Epithelial cell of proximal tubule (primary cell): Measurements from ENCODE around the gene ARRDC1. TPM values are rescaled to one million over a fixed set of nuclear protein-coding genes. Genes with fewer than 3 reads are reported as not detected.

Experiments used
- DNase-seq: peaks from one replicate; pipeline ENCODE4 v3.0.0-alpha.2; 2011; ENCODE audit warnings: low read depth
- H3K4me3 ChIP-seq: 2 replicates; pipeline ENCODE4 v1.5.1; 2011; ENCODE audit warnings: low read depth, mild to moderate bottlenecking, low read length
- CTCF ChIP-seq: conservative IDR thresholded peaks from 2 replicates; pipeline ENCODE4 v1.5.1; 2012; ENCODE audit warnings: low read depth, mild to moderate bottlenecking, low read length
- total RNA-seq: library from RNA; depleted of rRNA; stranded (reverse); fragments of >200 nt; gene quantifications from 2 replicates; pipeline ENCODE4 v1.2.3, GENCODE V29; 2015

Gene ARRDC1
- total RNA-seq, 1 donor from 2014 or later: 47.6 TPM

GRCh38 chr9:137586854-137587253, 18.6 kb upstream of the ARRDC1 start:
- no peak for DNase-seq
- no peak for TF ChIP-seq CTCF
- H3K4me3 ChIP-seq: no peak overlapping the region

GRCh38 chr9:137588311-137588710, 17.2 kb upstream of the ARRDC1 start:
- DNase-seq: no peak
- no peak for TF ChIP-seq CTCF
- no peak overlapping the region for H3K4me3 ChIP-seq

GRCh38 chr9:137588891-137589290, 16.6 kb upstream of the ARRDC1 start:
- no peak for TF ChIP-seq CTCF
- no peak for DNase-seq
- peak overlapping the region; percentile 74 for H3K4me3 ChIP-seq

GRCh38 chr9:137589441-137590122, 15.9 kb upstream of the ARRDC1 start:
- TF ChIP-seq CTCF: no peak
- peak overlapping the region; percentile 74 for H3K4me3 ChIP-seq
- no peak for DNase-seq

GRCh38 chr9:137590123-137590468, 15.4 kb upstream of the ARRDC1 start:
- no peak for DNase-seq
- TF ChIP-seq CTCF: no peak
- peak overlapping the region; percentile 74 for H3K4me3 ChIP-seq

- TF ChIP-seq CTCF: peak; percentile 7
- no peak for DNase-seq
- H3K4me3 ChIP-seq: peak within 1 kb of the TSS; percentile 87
Measured at GRCh38 chr9:137590469-137591383, 14.8 kb upstream of the ARRDC1 start, which contains the start of gene ZMYND19. Gene ZMYND19, minus strand, starts transcription at chr9:137590512. Its CDS starts 249 bp downstream, at chr9:137590263.
